ENCODE data around the gene VRK1. TPM values are rescaled to one million over a fixed set of nuclear protein-coding genes. Genes with fewer than 3 reads are reported as not detected.

Gene VRK1
- polyA plus RNA-seq, 1 experiment = 3.7 TPM

- H3K36me3 ChIP-seq (ENCODE audit: control insufficient read depth, insufficient read depth, low read length) = no peaks in the 10 kb centered on the region
- TF ChIP-seq, protein P1, sequence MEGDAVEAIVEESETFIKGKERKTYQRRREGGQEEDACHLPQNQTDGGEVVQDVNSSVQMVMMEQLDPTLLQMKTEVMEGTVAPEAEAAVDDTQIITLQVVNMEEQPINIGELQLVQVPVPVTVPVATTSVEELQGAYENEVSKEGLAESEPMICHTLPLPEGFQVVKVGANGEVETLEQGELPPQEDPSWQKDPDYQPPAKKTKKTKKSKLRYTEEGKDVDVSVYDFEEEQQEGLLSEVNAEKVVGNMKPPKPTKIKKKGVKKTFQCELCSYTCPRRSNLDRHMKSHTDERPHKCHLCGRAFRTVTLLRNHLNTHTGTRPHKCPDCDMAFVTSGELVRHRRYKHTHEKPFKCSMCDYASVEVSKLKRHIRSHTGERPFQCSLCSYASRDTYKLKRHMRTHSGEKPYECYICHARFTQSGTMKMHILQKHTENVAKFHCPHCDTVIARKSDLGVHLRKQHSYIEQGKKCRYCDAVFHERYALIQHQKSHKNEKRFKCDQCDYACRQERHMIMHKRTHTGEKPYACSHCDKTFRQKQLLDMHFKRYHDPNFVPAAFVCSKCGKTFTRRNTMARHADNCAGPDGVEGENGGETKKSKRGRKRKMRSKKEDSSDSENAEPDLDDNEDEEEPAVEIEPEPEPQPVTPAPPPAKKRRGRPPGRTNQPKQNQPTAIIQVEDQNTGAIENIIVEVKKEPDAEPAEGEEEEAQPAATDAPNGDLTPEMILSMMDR (IDR thresholded peaks at IDR 0.05; ENCODE audit: insufficient read depth, low read depth, low read length) = no peak
- no peak for DNase-seq (ENCODE audit: low read depth)
- ChIA-PET POLR2A (no interaction called here), CTCF (no interaction called here)
- peaks cover 1% of the 10 kb centered on the region; the same call in 1 of the 2 replicates for H3K27me3 ChIP-seq (ENCODE audit: control insufficient read depth, insufficient read depth, low read length)
- H3K4me3 ChIP-seq (ENCODE audit: low read depth, low read length) = no peak overlapping the region
Measured at GRCh38 chr14:96790186-96790585, 7.0 kb upstream of the VRK1 start.

DNA sequence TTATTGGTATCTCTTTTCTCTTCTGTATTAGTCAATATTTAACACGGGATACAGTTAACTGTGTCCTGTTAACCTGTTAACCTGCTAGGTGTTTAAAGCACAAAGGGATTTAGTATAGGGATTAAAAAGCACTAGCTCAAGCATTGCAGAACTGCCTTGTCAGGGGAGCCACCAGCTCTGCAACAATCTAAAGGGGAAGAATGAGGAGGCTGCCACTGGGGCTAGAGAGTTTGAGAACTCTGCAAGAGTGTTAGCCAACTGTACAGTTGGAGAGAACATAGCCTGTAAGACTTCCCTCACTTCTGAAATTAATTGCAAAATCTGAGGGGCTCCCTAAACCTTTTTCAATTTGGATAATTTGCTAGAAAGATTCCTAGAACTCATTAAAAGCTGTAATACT lies 6.5 kb upstream of the VRK1 start:
- TF ChIP-seq, protein P1 (IDR thresholded peaks at IDR 0.05; ENCODE audit: insufficient read depth, low read depth, low read length) = no peak
- H3K4me3 ChIP-seq (ENCODE audit: low read depth, low read length) = no peak overlapping the region
- ChIA-PET CTCF (no interaction called here), POLR2A (no interaction called here)
- no peaks in the 10 kb centered on the region for H3K36me3 ChIP-seq (ENCODE audit: control insufficient read depth, insufficient read depth, low read length)
- H3K27me3 ChIP-seq (ENCODE audit: control insufficient read depth, insufficient read depth, low read length) = peaks cover 1% of the 10 kb centered on the region; the same call in 1 of the 2 replicates
- DNase-seq (ENCODE audit: low read depth) = no peak

- TF ChIP-seq, protein P1 (IDR thresholded peaks at IDR 0.05; ENCODE audit: insufficient read depth, low read depth, low read length) = no peak
- Histone ChIP-seq H3K27me3 (ENCODE audit: control insufficient read depth, insufficient read depth, low read length) (peaks cover 1% of the 10 kb centered on the region; the same call in 1 of the 2 replicates), H3K36me3 (ENCODE audit: control insufficient read depth, insufficient read depth, low read length) (no peaks in the 10 kb centered on the region), H3K4me3 (ENCODE audit: low read depth, low read length) (no peak overlapping the region)
- ChIA-PET POLR2A (no interaction called here), CTCF (no interaction called here)
- no peak for DNase-seq (ENCODE audit: low read depth)
Measured at GRCh38 chr14:96792003-96792402, 5.2 kb upstream of the VRK1 start.

- H3K27me3 ChIP-seq (ENCODE audit: control insufficient read depth, insufficient read depth, low read length) = peaks cover 1% of the 10 kb centered on the region; the same call in 1 of the 2 replicates
- ChIA-PET CTCF (no interaction called here), POLR2A (no interaction called here)
- H3K36me3 ChIP-seq (ENCODE audit: control insufficient read depth, insufficient read depth, low read length) = no peaks in the 10 kb centered on the region
- no peak overlapping the region for H3K4me3 ChIP-seq (ENCODE audit: low read depth, low read length)
- DNase-seq (ENCODE audit: low read depth) = no peak
- TF ChIP-seq, protein P1 (IDR thresholded peaks at IDR 0.05; ENCODE audit: insufficient read depth, low read depth, low read length) = no peak
Measured at GRCh38 chr14:96792591-96792990, 4.6 kb upstream of the VRK1 start.

- Histone ChIP-seq H3K36me3 (ENCODE audit: control insufficient read depth, insufficient read depth, low read length) (no peaks in the 10 kb centered on the region), H3K4me3 (ENCODE audit: low read depth, low read length) (no peak overlapping the region), H3K27me3 (ENCODE audit: control insufficient read depth, insufficient read depth, low read length) (peaks cover 1% of the 10 kb centered on the region; the same call in 1 of the 2 replicates)
- TF ChIP-seq, protein P1 (IDR thresholded peaks at IDR 0.05; ENCODE audit: insufficient read depth, low read depth, low read length) = no peak
- POLR2A ChIA-PET = no interaction called here
- no peak for DNase-seq (ENCODE audit: low read depth)
- CTCF ChIA-PET = no interaction called here
Measured at GRCh38 chr14:96793547-96793946, 3.6 kb upstream of the VRK1 start.

All from BJ (cell line).